MM.1S (cell line): ENCODE measurements around the gene NEURL1.

Experiments
- EZH2 ChIP-seq: fragments of 300-600 bp; sonication (generic); optimal IDR thresholded peaks from 2 replicates; pipeline ENCODE3; 2017; ENCODE audit warnings: low read depth, mild to moderate bottlenecking, antibody characterized with exemption, low read length, mixed read lengths
- TF ChIP-seq, protein P1 (sequence below): fragments of 300-600 bp; sonication (generic); IDR thresholded peaks from 2 replicates; pipeline ENCODE4 v1.5.1; 2016; ENCODE audit warnings: antibody characterized with exemption, low read length, mixed read lengths

DNA sequence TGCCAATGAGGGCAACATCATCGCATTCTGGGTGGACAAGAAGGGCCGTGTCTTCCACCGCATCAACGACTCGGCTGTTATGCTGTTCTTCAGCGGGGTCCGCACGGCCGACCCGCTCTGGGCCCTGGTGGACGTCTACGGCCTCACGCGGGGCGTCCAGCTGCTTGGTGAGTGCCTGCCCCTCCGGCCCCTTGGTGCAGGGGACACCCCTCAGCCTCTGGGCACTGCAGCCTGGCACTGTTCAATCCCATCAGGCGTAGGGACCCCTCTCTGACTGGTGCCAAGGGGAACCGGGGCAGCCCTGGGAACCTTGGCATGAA, 78.1 kb downstream of the NEURL1 start:
- TF ChIP-seq, protein P1, sequence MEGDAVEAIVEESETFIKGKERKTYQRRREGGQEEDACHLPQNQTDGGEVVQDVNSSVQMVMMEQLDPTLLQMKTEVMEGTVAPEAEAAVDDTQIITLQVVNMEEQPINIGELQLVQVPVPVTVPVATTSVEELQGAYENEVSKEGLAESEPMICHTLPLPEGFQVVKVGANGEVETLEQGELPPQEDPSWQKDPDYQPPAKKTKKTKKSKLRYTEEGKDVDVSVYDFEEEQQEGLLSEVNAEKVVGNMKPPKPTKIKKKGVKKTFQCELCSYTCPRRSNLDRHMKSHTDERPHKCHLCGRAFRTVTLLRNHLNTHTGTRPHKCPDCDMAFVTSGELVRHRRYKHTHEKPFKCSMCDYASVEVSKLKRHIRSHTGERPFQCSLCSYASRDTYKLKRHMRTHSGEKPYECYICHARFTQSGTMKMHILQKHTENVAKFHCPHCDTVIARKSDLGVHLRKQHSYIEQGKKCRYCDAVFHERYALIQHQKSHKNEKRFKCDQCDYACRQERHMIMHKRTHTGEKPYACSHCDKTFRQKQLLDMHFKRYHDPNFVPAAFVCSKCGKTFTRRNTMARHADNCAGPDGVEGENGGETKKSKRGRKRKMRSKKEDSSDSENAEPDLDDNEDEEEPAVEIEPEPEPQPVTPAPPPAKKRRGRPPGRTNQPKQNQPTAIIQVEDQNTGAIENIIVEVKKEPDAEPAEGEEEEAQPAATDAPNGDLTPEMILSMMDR = no peak
- no peak for TF ChIP-seq EZH2
